ENCODE results near the gene ASPM. TPM values are rescaled to one million over a fixed set of nuclear protein-coding genes. Genes with fewer than 3 reads are reported as not detected.

The ASPM gene
- total and polyA plus RNA-seq, 9 of the 15 experiments (the other 6 are each of a cell fraction or from before 2014, with no cell fraction given) = 22.7 to 84.4 (median 46.4) TPM

DNA sequence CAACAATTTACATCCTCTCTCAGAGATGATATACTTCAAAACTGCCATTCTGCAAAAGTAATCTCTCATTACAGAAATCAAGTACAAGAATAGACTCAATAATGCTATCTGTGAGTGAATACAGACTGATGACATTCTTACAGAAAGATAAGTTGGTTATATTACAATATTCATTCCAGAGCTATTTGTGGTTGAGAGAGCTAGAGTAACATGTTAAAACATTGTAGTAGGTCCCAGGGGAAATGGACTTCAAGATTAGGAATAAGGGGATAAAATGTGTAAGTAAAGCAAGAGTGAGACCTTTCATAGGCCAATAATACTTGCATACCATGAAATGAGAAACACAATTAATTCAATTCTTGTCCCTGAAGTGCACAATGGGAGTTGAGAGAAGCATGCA is 80.9 kb downstream of the ASPM start:
- intact Hi-C loops (cut with micrococcal nuclease) = loop anchor here (10.0 kb wide), 1 partner anchor 341 kb away; no protein-coding TSS in a partner anchor
- Histone ChIP-seq H3K9me1 (ENCODE audit: control insufficient read depth, insufficient read depth, low read length) (no peaks in the 10 kb centered on the region), H3K9me3 (replicated peaks; ENCODE audit: control insufficient read depth, insufficient read depth, low read depth, low read length) (no peaks in the 10 kb centered on the region), H3K4me2 (ENCODE audit: insufficient read depth, low read length) (no peak overlapping the region), H3K36me3 (ENCODE audit: control insufficient read depth, insufficient read depth, low read length) (no peaks in the 10 kb centered on the region), H3K27me3 (ENCODE audit: control insufficient read depth in 2 of 2, insufficient read depth in 2 of 2, low read length in 2 of 2) (no peaks in the 10 kb centered on the region), H3K27ac (ENCODE audit: extremely low read depth, low read depth, low read length) (no peak overlapping the region), H3K4me3 (no peak overlapping the region), H4K20me1 (replicated peaks; ENCODE audit: control insufficient read depth, insufficient read depth, low read length) (no peaks in the 10 kb centered on the region), H3K9ac (ENCODE audit: insufficient read depth in 1 of 2, low read depth in 2 of 2, low read length in 2 of 2) (no peak overlapping the region), H3K79me2 (ENCODE audit: control insufficient read depth, insufficient read depth, low read length) (no peaks in the 10 kb centered on the region), H3K4me1 (replicated peaks in 1 of 2; ENCODE audit: control insufficient read depth in 2 of 2, insufficient read depth in 2 of 2, low read length in 2 of 2) (no peaks in the 10 kb centered on the region), H2AFZ (ENCODE audit: low read depth, low read length) (no peak overlapping the region)
- in situ Hi-C loops (cut with MboI) = no loop called here
- ChIA-PET CTCF (ENCODE audit: low intra/inter-chr PET ratio) (interaction anchor here (0.7 kb wide), 1 partner anchor 365 kb away, joined by 3 read pairs; no protein-coding TSS in a partner anchor), POLR2A (no interaction called here)
- ATAC-seq = no peak
- FAIRE-seq = no peak
- TF ChIP-seq TAF9B (IDR thresholded peaks at IDR 0.05; ENCODE audit: partially characterized antibody) (no peak), ARID2 (IDR thresholded peaks at IDR 0.05) (no peak), ZNF584 (CRISPR knock-in tag; IDR thresholded peaks at IDR 0.05; ENCODE audit: low read depth) (no peak), CBX3 (IDR thresholded peaks at IDR 0.05; ENCODE audit: borderline replicate concordance in 1 of 2, low read length in 2 of 2) (no peak), WHSC1 (IDR thresholded peaks at IDR 0.05; ENCODE audit: low read length) (no peak), ZNF124 (CRISPR knock-in tag; IDR thresholded peaks at IDR 0.05) (no peak), ZNF324 (CRISPR knock-in tag; IDR thresholded peaks at IDR 0.05) (no peak), ZNF79 (CRISPR knock-in tag; IDR thresholded peaks at IDR 0.05; ENCODE audit: low read depth) (no peak)
- TF ChIP-seq, protein P1, sequence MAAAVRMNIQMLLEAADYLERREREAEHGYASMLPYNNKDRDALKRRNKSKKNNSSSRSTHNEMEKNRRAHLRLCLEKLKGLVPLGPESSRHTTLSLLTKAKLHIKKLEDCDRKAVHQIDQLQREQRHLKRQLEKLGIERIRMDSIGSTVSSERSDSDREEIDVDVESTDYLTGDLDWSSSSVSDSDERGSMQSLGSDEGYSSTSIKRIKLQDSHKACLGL (CRISPR knock-in tag; IDR thresholded peaks at IDR 0.05; ENCODE audit: borderline replicate concordance, poor library complexity, severe bottlenecking) = no peak
- no peak for DNase-seq (ENCODE audit: extremely low read depth in 1 of 4, low spot score in 3 of 4)
- no TSS peak for BruUV-seq (replicated peaks)
